Cardiac fibroblast (primary cell): Measurements from ENCODE around the gene RFX2.
"Not testable (repeated sequence)": the region's sequence is repeated elsewhere in the genome, so short reads cannot be mapped to it uniquely, and the experiment has no call there.

Source experiments
- DNase-seq, 2 donors: peaks; one replicate each; pipeline versions ENCODE4 v3.0.0 to v3.0.0-alpha.2; 2010; ENCODE audit warnings: low read depth in 2 of 2
- H3K4me3 ChIP-seq, 2 donors: replicated peaks in 1 of 2; 1 replicate in 1 of 2; 2 replicates in 1 of 2; pipeline ENCODE4 v1.5.1; 2011; ENCODE audit warnings: low read depth in 2 of 2, low read length in 2 of 2, mild to moderate bottlenecking in 2 of 2, moderate library complexity in 1 of 2
- TF ChIP-seq, protein P1 (sequence below): IDR thresholded peaks from one replicate; pipeline ENCODE4 v1.5.1; 2011; ENCODE audit warnings: low read depth, mild to moderate bottlenecking, low read length, inconsistent platforms

The RFX2 gene

DNA sequence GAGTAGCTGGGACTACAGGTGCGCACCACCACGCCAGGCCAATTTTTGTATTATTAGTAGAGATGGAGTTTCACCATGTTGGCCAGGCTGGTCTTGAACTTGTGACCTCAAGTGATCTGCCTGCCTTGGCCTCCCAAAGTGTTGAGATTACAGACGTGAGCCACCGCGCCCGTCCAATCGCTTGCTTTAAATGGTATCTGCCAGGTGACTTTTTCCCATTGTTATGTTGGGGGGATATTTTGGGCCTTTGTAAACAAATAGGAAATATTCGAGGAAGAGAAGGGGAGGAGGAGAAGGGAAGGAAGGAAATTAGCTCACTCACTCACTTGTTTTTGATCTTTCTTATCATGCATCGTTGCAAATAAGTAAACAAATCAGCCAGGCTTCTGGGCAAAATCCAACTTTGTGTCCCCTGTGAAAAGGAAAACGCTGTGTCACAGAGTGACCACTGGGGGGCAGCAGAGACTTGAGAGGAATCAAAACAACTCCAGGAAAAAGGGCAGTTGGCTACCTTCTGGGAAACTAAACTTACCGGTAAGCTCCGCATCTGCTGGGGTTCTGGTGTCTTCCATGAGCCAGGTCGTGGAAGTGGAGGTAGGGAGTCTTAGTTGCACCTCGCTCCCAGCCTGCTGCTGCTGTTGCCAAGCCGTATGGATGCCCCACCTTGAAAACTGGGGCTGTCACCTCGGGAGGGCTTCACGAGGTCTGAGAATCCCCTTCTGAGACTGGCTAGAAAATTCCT is 123.1 kb downstream of the RFX2 start:
- TF ChIP-seq, protein P1, sequence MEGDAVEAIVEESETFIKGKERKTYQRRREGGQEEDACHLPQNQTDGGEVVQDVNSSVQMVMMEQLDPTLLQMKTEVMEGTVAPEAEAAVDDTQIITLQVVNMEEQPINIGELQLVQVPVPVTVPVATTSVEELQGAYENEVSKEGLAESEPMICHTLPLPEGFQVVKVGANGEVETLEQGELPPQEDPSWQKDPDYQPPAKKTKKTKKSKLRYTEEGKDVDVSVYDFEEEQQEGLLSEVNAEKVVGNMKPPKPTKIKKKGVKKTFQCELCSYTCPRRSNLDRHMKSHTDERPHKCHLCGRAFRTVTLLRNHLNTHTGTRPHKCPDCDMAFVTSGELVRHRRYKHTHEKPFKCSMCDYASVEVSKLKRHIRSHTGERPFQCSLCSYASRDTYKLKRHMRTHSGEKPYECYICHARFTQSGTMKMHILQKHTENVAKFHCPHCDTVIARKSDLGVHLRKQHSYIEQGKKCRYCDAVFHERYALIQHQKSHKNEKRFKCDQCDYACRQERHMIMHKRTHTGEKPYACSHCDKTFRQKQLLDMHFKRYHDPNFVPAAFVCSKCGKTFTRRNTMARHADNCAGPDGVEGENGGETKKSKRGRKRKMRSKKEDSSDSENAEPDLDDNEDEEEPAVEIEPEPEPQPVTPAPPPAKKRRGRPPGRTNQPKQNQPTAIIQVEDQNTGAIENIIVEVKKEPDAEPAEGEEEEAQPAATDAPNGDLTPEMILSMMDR, result peak; percentile 92
- peak overlapping the region in 1 of 2 donors; percentile 20 for H3K4me3 ChIP-seq
- peak; percentile 85 to 89 for DNase-seq

DNA sequence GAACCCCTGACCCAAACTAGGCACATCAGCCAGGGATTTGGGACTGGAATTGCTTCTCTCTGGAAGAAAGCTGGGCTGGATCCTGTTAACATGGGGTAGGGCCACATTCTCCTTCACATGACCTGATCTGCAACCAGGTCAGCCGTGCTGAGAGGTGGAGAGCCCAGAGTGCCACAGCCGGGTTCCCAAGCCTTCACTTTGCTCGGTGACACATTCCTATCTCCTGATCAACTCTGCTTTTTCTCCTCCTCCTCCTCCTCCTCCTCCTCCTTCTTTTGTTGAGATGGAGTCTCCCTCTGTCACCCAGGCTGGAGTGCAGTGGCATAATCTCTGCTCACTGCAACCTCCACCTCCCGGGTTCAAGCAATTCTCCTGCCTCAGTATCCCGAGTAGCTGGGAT is 124.5 kb downstream of the RFX2 start:
- DNase-seq, H3K4me3 ChIP-seq: not testable (repeated sequence)

DNA sequence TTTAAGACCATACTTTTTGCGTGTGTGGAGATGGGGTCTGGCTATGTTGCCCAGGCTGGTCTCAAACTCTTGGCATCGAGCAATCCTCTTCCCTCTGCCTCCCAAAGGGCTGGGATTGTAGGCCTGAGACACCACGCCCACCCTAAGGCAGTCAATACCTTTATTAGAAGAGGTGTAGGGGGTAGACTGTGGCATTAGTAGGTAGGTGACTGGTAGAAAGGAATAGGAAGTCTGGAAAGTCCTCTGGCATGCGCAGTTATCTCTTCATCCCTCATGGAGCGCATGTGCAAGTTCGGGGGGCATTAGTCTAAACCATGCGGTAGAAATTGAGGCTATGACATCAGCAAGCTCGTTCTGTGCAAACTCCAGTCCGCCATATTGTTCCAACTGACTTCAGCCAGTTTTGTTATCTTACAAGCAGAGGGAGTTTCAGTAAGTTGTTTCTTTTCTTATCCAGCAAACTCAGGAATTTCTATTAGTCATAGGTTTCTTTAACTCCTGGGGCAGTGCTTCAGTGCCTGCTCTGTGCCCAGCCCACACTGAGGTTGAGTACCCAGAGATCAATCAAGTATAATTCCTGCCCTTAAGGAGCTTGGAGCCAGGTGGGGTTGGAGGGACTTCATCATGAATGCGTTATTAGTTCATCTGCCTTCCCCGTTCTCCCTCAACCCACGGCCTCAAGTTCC is 125.1 kb downstream of the RFX2 start:
- peak; percentile 63 to 82 for DNase-seq
- TF ChIP-seq, protein P1, result no peak

DNA sequence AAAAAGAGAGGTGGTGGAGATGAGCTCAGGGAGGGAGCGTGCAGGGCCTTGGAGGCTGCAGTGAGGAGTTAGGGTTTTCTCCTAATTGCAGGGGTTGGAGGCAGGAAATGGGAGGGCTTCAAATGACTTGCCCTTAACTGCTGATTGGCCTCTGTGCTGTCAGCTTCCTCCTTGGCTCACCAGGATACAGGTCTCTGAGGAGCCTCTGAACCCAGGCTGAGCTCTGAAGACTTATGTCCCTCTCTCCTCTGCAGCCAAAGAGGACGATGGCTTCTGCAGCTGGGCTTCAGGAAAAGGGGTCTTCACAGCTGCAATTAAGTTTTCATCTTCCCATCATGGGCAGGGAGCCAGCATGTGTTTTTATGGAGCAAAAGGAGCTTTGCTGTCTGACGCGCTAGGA is 125.7 kb downstream of the RFX2 start:
- no peak overlapping the region for H3K4me3 ChIP-seq
- no peak for DNase-seq
- TF ChIP-seq, protein P1, result no peak

More for the DNA sequence above, 125.1 kb downstream of the RFX2 start:
- H3K4me3 ChIP-seq, result no peak overlapping the region

DNA sequence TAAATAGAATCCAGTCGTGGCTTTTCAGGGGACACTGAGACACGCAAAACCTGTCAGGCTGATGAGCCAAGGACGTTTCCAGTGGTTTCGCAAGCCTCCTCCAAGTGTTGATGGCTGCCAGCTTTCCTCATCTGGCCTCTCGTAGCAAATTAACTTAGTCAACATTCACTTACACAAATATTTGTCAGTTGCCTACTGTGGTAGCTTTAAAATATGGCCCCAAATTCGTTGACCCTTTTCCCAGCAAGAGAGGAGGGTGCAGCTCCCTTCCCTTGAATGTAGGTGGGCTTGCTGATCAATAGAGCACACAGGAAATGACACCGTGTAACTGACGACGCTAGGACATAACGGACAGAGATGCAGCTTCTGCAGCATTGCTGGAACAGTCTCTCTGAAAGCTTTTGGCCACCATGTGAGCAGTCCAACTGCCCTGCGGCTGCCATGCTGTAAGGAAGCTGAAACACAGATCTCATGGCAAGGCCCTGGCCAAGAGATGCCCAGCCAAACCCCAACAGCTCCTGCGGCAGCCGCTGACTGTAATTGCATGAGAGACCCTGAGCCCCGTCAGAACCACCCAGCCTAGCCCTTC is 126.8 kb downstream of the RFX2 start:
- DNase-seq, result peak in 1 of 2 donors; percentile 70
- TF ChIP-seq, protein P1, result no peak
- no peak overlapping the region for H3K4me3 ChIP-seq

DNA sequence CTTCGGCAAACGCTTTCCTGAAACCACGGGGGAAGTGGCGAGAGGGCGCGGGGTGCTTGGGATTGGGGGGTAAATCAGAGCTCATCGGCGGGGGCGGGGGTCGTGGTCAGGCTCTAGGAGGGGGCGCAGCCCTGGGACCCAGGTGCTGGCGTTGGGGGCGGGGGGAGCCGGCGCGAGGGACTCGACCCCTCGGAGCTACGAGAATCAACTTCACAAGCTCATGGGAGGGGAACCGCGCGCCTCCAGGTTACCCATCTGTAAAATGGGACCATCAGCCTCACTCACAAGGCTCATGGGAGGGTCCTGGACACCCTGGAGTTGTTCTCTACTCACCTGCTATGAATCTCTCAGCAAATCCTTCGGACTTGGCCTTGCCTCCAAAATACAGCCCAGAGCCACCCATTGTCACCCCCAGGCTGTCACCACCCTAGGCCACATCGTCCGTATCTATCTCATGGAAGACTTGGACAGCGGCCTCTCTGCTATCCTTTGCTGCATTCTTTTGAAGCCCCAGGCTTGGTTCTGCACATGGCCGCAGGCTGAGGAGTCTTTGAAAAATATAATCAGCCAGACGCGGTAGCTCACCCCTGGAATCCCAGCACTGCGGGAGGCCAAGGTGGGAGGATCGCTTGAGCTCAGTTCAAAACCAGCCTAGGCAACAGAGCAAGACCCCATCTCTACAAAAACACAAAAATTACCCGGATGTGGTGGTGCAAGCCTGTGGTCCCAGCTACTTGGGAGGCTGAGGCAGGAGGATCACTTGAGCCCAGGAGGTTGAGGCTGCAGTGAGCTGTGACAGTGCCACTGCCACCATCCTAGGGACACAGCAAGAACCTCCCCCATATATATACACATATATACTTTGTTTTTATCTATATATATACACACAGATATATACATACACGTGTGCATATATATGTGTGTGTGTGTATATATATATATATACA is 131.4 kb downstream of the RFX2 start:
- peak overlapping the region; percentile 88 to 96 for H3K4me3 ChIP-seq
- TF ChIP-seq, protein P1, result no peak
- no peak for DNase-seq
